ENCODE data around the gene EPHA10. TPM values are rescaled to one million over a fixed set of nuclear protein-coding genes. Genes with fewer than 3 reads are reported as not detected.

EPHA10 gene
- under 0.01 and 0.07 TPM in 2 replicates for total RNA-seq

GRCh38 chr1:37764888-37765441, at the start of gene EPHA10:
EPHA10 (minus strand) TSS chr1:37765120; CDS start chr1:37765066, 54 bp downstream.

GRCh38 chr1:37807555-37808368, 42.8 kb upstream of the EPHA10 start, which contains the start of the genes C1orf122 and YRDC:
C1orf122 (plus strand) TSS chr1:37807790; CDS start chr1:37808405, 615 bp downstream.
YRDC (minus strand) TSS chr1:37808208; CDS start chr1:37808180, 28 bp downstream.

GRCh38 chr1:37793773-37794371, 29.0 kb upstream of the EPHA10 start, which contains the start of gene MANEAL:
MANEAL (plus strand) TSS chr1:37793847; CDS start chr1:37794183, 336 bp downstream.

GRCh38 chr1:37692078-37692833, 72.7 kb downstream of the EPHA10 start, which contains the start of gene CDCA8:
CDCA8 (plus strand) TSS chr1:37692516; CDS start chr1:37692691, 175 bp downstream.

Other genes starting within 250 kb of the EPHA10 start
- 12.1 and 13.3 TPM in 2 replicates for gene SNIP1, start 210.8 kb downstream of the EPHA10 start, total RNA-seq
- gene DNALI1, start 208.2 kb downstream of the EPHA10 start, total RNA-seq = 1.8 and 3.3 TPM in 2 replicates
- 60.4 and 63.5 TPM in 2 replicates for gene GNL2, start 169.2 kb downstream of the EPHA10 start, total RNA-seq
- gene RSPO1, start 130.2 kb downstream of the EPHA10 start, total RNA-seq = not detected in 2 replicates
- gene CDCA8, start 72.6 kb downstream of the EPHA10 start, total RNA-seq = 17.1 and 22.4 TPM in 2 replicates
- gene MANEAL, start 28.7 kb upstream of the EPHA10 start, total RNA-seq = 0.93 and 1.7 TPM in 2 replicates
- gene C1orf122, start 42.7 kb upstream of the EPHA10 start, total RNA-seq = 80.3 and 668 TPM in 2 replicates
- 29.6 and 30.9 TPM in 2 replicates for gene YRDC, start 43.1 kb upstream of the EPHA10 start, total RNA-seq
- 2.5 and 4.4 TPM in 2 replicates for gene MTF1, start 94.5 kb upstream of the EPHA10 start, total RNA-seq
- 5.8 and 7.8 TPM in 2 replicates for gene INPP5B, start 181.9 kb upstream of the EPHA10 start, total RNA-seq
- gene SF3A3, start 224.9 kb upstream of the EPHA10 start, total RNA-seq = 57.1 and 72.7 TPM in 2 replicates
- 27.4 and 35.5 TPM in 2 replicates for gene FHL3, start 240.4 kb upstream of the EPHA10 start, total RNA-seq
- gene UTP11, start 247.6 kb upstream of the EPHA10 start, total RNA-seq = 43.0 and 64.5 TPM in 2 replicates